GM12801 (cell line): ENCODE data around the gene RCCD1.

ENCODE experiments used
- TF ChIP-seq, protein P1 (sequence below): IDR thresholded peaks from one replicate; pipeline ENCODE4 v1.5.1; 2011; ENCODE audit warnings: control low read depth; ENCODE audit not compliant: insufficient read length; ENCODE audit errors: extremely low read depth

The RCCD1 gene

DNA sequence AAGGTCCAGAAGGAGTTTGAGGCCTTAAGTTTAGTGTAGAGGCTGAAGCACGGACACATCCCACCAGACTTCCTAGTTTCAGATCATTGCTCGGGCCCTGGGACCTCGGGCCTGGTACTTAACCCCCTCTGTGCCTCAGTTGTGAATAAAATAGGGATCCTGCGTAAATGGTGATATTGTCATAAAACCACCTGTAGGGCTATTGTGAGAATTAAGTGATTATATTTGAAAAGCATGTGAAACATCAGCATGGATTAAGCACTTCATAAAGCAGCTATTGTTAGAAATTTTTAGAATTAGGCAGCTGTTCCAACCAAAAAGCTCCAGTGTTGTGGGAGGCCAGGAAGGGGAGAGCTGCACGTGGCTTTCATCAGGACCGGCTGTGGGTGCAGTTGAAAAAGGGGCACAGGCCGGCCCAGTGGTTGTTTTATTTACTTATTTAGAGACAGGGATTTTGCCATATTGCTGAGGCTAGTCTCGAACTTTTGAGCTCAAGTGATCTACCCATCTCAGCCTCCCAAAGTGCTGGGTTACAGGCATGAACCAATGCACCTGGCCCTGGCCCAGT lies 4.4 kb downstream of the RCCD1 start:
- TF ChIP-seq, protein P1, sequence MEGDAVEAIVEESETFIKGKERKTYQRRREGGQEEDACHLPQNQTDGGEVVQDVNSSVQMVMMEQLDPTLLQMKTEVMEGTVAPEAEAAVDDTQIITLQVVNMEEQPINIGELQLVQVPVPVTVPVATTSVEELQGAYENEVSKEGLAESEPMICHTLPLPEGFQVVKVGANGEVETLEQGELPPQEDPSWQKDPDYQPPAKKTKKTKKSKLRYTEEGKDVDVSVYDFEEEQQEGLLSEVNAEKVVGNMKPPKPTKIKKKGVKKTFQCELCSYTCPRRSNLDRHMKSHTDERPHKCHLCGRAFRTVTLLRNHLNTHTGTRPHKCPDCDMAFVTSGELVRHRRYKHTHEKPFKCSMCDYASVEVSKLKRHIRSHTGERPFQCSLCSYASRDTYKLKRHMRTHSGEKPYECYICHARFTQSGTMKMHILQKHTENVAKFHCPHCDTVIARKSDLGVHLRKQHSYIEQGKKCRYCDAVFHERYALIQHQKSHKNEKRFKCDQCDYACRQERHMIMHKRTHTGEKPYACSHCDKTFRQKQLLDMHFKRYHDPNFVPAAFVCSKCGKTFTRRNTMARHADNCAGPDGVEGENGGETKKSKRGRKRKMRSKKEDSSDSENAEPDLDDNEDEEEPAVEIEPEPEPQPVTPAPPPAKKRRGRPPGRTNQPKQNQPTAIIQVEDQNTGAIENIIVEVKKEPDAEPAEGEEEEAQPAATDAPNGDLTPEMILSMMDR = no peak

DNA sequence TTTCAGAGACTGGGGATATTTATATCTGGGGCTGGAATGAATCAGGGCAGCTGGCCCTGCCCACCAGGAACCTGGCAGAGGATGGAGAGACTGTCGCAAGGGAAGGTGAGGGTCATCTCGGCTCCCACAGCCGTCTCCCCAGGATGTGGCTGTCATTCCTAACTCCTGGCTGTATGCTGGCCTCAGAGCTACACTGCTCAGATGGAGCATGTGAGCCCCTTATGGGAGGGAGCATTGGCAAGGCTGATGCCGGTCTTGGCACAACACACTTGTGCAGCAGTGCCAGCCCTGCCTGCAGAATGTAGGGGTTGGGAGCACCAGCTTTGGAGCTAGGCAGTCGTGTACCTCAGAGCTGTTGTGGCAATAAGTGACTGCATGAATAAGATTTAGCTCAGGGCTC lies 5.2 kb downstream of the RCCD1 start:
- TF ChIP-seq, protein P1 = no peak

DNA sequence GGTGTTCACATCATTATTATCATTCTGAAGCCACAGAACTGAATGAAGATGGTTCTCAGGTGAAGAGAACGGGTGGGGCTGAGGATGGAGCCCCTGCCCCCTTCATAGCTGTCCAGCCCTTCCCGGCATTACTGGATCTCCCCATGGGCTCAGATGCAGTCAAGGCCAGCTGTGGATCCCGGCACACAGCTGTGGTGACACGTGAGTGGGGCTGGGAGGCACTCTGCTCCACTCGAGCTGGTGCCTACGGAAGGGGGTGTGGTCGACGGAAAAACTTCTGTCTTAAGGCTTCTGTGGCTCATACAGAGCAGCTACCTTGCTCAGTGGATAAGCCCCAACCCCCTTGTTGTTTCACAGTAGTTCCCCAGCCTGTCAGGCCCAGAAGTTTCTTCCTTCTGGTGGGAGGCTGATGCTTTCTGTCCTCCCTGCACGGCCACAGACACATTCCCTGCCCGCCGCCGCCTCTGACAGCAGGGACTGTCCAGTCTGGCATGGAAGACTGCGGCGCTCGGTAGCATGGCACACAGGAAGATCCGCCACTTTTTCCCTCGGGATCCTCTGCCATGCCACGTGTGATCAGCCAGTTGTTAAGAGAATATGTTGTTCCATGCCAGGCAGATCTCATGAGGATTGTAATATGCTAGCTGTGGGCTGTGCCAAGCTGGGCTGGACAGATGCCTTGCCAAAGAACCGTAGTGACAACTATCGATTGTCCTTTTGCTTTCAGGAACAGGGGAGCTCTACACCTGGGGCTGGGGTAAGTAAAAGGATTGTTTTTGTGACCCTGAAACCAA lies 5.8 kb downstream of the RCCD1 start:
- TF ChIP-seq, protein P1 = no peak

DNA sequence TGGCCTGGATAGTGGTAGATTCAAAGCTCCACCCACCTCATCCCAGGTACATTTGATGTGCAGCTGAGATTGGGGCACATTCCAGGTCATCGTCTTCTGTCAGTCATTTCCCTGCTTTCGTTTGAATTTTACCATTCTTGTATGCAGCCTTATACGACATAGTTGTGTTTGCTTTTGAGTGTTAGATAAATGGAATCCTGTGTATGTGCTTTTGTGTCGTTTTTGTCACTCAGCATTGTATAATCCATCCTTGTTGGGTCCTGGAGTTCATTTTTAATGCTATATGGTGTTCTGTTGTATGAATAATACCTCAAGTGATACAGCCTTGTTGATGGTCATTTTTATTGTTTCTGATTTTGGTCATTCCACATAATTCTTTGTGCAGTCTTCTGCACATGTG lies 7.3 kb downstream of the RCCD1 start:
- TF ChIP-seq, protein P1 = no peak

DNA sequence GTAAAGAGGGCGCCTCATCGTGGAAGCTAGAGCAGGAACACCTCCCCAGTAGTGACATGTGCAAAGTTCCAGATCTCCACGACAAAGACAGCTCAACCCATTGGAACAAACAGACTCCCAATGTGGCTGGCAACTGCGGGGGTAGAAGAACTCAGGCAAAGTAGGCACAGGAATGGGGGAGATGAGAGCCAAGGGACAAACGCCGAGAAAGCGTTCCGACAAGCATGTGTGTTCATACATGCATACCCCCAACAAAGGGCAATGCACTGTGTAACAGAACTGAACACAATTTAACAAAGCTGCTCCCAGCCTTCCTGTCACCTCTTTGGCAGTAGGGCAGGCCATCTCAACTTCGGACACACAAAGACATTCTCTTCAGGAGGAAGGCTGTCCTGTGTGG lies 11.6 kb downstream of the RCCD1 start:
- TF ChIP-seq, protein P1 = no peak

DNA sequence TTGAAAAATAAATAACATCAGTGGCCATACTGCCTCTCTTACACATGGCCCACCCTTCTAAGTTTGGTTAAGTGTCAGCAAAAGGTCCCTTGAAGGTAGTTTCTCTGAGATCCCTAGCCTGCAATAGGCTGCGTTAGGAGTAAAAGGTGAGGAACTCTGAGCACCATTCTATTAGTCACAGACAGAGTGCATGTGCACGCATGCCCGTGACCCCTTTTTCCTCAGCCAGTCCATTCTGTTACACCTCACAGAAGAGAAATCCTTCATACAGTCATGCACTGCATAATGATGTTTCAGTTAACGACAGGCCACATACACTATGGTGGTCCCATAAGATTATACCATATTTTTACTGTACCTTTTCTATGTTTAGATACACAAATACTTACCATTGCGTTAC lies 12.5 kb downstream of the RCCD1 start:
- TF ChIP-seq, protein P1 = no peak

DNA sequence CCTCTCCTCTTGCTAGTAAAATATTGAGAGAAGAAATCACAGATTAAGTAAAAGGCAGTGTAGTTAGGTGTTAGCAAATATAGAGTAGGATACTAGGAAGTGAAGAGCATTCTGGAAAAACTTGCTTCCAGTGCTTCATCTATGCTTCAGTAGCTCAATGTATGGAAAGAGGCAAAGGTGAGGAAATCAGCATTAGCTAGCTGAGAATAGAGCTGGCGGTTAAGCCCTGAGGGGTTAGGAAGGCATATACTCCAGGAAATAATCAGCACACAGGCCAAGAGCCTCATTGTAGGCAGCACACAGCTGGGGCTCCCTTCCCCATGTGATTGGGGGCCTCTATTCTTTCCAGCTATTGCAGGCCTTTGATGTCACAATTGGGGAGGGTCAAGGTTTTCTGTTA lies 13.8 kb downstream of the RCCD1 start:
- TF ChIP-seq, protein P1 = no peak
